Ectodermal cell (in vitro differentiated cells): ENCODE data around the gene TPST2.

Experiments used
- H3K27ac ChIP-seq: 2 replicates; pipeline ENCODE4 v1.7.0; 2013; ENCODE audit warnings: mild to moderate bottlenecking, low read depth, low read length; ENCODE audit not compliant: insufficient read depth, poor library complexity, severe bottlenecking
- H3K27me3 ChIP-seq: 2 replicates; pipeline ENCODE4 v1.7.0; 2013; ENCODE audit warnings: mild to moderate bottlenecking, low read length; ENCODE audit not compliant: insufficient read depth, control insufficient read depth, poor library complexity, severe bottlenecking
- H3K36me3 ChIP-seq: one replicate; pipeline ENCODE4 v1.7.0; 2013; ENCODE audit warnings: low read length; ENCODE audit not compliant: control insufficient read depth, insufficient read depth
- H3K4me1 ChIP-seq: one replicate; pipeline ENCODE4 v1.7.0; 2013; ENCODE audit warnings: low read length; ENCODE audit not compliant: control insufficient read depth, insufficient read depth
- H3K4me3 ChIP-seq: 2 replicates; pipeline ENCODE4 v1.7.0; 2013; ENCODE audit warnings: low read depth, low read length, control low read depth; ENCODE audit not compliant: insufficient read depth
- H3K9me3 ChIP-seq: 2 replicates; pipeline ENCODE4 v1.7.0; 2013; ENCODE audit warnings: mild to moderate bottlenecking, low read length, moderate library complexity; ENCODE audit not compliant: control insufficient read depth
- WGBS, 2 experiments: methylation state at CpG; one replicate each; pipeline ENCODE4 v1.1.7; 2013; ENCODE audit warnings: missing lambda C conversion rate in 2 of 2; 5-methylcytosine and 5-hydroxymethylcytosine counted together

The TPST2 gene

DNA sequence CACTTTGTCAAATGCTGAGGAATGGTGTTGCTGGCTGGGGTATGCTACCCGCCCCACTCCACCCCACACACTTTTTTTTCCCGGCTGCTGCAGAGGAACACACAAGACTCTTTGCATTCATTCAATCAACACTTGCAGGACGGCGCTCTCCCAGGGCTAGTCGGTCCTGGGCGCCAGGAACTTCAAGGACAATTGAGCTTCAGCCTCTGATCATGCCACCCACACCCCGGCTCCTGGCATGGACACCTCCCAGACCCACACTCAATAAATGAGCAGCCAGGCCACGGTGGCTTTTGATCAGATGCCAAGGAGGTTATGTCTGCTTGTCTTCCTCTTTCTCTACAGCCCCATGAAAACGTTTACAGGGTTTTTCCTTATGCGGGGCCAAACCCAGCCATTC, 19.8 kb downstream of the TPST2 start:
- Histone ChIP-seq H3K9me3 (no peaks in the 10 kb centered on the region), H3K4me1 (peaks cover 37% of the 10 kb centered on the region), H3K27me3 (no peaks in the 10 kb centered on the region), H3K27ac (no peak overlapping the region), H3K4me3 (no peak overlapping the region), H3K36me3 (no peaks in the 10 kb centered on the region)
- 82 to 86% methylated on average over 10 of the region's 10 CpGs for WGBS, 2 experiments

DNA sequence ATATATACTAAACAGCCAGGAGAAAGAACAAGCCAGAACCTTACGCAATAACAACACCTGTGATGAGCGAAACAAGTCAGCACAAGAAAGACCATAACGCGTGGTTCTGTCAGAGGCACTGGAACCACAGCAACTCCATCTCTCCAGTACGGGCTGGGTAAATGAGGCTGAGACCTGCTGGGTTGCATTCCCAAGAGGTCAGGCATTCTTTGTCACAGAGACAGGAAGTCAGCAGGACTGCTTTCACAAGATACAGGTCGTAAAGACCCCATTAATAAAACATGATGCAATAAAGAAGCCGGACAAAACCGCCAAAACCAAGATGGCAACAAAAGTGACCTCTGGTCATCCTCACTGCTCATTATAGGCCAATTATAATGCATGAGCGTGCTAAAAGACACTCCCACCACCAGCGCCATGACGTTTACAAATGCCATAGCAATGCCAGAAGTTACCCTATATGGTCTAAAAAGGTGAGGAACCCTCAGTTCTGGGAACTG, 21.7 kb downstream of the TPST2 start:
- Histone ChIP-seq H3K36me3 (no peaks in the 10 kb centered on the region), H3K9me3 (no peaks in the 10 kb centered on the region), H3K4me3 (no peak overlapping the region), H3K27me3 (no peaks in the 10 kb centered on the region), H3K4me1 (peaks cover 43% of the 10 kb centered on the region), H3K27ac (peak overlapping the region; percentile 88)
- 28 to 32% methylated on average over 11 of the region's 11 CpGs for WGBS, 2 experiments

DNA sequence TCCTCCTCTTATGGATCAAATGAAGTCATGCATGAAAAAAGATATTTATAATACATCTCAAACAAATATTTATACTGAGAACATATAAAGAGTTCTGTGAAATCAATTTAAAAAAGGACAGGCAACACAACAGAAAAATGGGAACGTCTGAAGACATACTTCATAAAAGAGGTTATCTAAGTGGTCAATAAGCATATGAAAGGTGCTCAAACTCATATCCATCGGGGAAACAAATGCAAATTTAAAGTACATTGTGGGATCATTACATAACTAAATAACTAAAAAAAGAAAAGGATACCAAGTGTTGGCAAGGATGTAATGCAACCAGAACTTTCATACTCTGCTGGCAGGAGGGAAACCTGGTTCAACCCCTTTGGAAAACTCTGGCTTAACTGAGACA, 22.3 kb downstream of the TPST2 start:
- no peak overlapping the region for H3K4me3 ChIP-seq
- H3K27ac ChIP-seq, result peak overlapping the region; percentile 88
- H3K4me1 ChIP-seq, result peaks cover 43% of the 10 kb centered on the region
- H3K27me3 ChIP-seq, result no peaks in the 10 kb centered on the region
- no peaks in the 10 kb centered on the region for H3K36me3 ChIP-seq
- H3K9me3 ChIP-seq, result no peaks in the 10 kb centered on the region
- WGBS, 2 experiments, result 67% methylated on average over 1 of the region's 2 CpGs; no CpG with 5 or more reads in 1 of the 2 experiments

DNA sequence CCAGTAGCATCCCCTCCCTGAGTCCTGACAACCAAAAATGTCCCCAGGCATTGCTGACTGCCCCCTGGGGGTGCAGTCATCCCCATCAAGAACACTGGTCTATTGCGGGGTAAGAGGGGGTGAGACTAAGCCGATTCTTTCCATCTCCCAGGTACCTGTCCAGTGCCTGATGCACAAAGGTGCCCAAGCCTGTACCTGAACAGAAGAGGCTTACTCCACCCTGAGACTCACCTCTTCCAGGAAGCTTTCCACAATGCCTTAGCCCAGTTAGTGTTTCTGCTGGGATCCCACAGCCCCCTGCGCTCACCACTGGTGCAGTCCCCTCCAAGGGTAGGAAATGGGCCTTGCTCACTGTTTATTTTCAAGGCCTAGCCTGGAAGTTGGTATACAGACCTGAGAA, 22.9 kb downstream of the TPST2 start:
- WGBS, 2 experiments, result 77 to 86% methylated on average over 3 of the region's 3 CpGs
- Histone ChIP-seq H3K36me3 (no peaks in the 10 kb centered on the region), H3K27ac (no peak overlapping the region), H3K4me1 (peaks cover 43% of the 10 kb centered on the region), H3K9me3 (no peaks in the 10 kb centered on the region), H3K4me3 (no peak overlapping the region), H3K27me3 (no peaks in the 10 kb centered on the region)

DNA sequence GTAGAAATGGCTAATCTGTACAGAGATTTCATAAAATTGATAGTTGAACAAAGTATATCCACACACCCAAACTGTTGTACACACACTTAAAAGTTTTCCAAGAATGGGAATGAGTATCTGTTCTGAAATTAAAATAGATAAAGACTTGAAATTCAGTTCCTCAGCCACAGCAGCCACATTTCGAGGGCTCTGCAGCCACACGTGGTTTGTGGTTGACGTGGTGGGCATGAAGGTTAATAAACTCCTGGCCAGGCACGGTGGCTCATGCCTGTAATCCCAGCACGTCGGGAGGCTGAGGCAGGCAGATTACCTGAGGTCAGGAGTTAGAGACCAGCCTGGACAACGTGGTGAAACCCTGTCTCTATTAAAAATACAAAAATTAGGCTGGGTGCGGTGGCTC, 24.0 kb downstream of the TPST2 start:
- no peaks in the 10 kb centered on the region for H3K36me3 ChIP-seq

DNA sequence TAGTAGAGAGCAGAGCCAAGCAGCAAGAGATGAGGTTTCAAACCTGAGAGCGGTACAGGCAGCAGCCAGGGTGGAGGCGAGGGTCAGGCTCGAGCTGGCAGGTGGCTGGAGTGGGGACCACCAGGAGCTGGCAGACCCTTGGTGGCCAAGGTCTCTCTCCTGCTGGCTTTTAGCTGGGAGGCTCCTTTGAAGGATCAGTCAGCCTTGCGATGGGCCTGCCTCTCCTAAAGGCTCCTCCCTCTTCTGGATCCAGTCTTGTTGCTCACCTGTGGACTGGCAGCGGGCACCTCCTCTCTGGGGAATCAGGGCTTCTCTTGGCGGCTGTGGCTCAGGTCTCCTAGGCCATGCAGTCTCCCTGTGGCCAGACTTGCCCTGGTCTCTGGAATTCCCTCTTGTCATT, 24.8 kb downstream of the TPST2 start:
- H3K9me3 ChIP-seq, result no peaks in the 10 kb centered on the region
- no peaks in the 10 kb centered on the region for H3K27me3 ChIP-seq
- WGBS, 2 experiments, result 86 to 87% methylated on average over 6 of the region's 6 CpGs
- peaks cover 31% of the 10 kb centered on the region for H3K4me1 ChIP-seq
- H3K27ac ChIP-seq, result no peak overlapping the region
- no peaks in the 10 kb centered on the region for H3K36me3 ChIP-seq
- H3K4me3 ChIP-seq, result no peak overlapping the region

More for the DNA sequence above, 24.0 kb downstream of the TPST2 start:
- H3K4me1 ChIP-seq, result peaks cover 37% of the 10 kb centered on the region
- no peak overlapping the region for H3K27ac ChIP-seq
- no peak overlapping the region for H3K4me3 ChIP-seq
- no peaks in the 10 kb centered on the region for H3K27me3 ChIP-seq
- 92 to 94% methylated on average over 8 of the region's 8 CpGs for WGBS, 2 experiments
- H3K9me3 ChIP-seq, result no peaks in the 10 kb centered on the region

DNA sequence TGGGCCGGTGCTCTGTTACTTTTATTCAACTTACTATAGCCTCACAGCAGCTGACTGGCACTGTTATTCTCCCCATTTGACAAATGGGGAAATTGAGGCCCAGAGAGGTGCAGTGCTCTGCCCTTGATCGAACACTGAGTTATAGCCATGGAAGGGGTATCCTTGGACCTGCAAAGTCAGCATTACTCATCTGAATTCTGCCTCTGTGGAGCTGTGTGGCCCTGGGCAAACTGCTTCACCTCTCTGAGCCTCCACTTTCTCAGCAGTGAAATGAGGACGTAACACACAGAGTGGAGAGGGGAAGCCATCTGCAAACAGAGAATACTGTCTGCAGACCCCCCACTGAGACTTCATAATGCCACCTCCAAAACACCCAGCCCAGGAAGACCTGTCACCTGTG, 25.3 kb downstream of the TPST2 start:
- no peak overlapping the region for H3K4me3 ChIP-seq
- H3K4me1 ChIP-seq, result peaks cover 28% of the 10 kb centered on the region
- H3K27me3 ChIP-seq, result no peaks in the 10 kb centered on the region
- H3K9me3 ChIP-seq, result no peaks in the 10 kb centered on the region
- 86 to 88% methylated on average over 3 of the region's 3 CpGs for WGBS, 2 experiments
- H3K36me3 ChIP-seq, result no peaks in the 10 kb centered on the region
- H3K27ac ChIP-seq, result no peak overlapping the region

DNA sequence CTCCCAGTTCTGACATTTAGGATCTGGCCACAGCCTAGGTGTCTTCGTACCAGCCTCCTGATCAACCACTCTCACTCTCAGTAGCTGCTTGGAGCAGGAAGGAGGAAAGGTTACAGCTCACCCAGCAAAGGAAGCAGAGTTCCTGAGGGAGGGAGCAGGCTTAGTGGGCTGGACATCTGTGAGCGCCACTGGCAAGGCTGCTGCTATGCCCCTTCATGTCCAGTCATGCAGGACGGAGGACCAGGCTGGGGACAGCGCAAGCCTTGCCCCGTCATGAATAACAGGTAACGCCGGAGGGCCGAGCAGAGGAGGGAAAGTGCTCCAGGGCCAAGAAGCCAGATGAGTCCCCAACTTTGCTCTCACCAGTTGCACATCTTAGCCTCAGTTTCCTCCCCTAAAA, 25.8 kb downstream of the TPST2 start:
- Histone ChIP-seq H3K9me3 (no peaks in the 10 kb centered on the region), H3K36me3 (no peaks in the 10 kb centered on the region), H3K4me1 (peaks cover 28% of the 10 kb centered on the region), H3K27me3 (no peaks in the 10 kb centered on the region), H3K27ac (no peak overlapping the region), H3K4me3 (no peak overlapping the region)
- 91% methylated on average over 8 of the region's 8 CpGs for WGBS, 2 experiments

DNA sequence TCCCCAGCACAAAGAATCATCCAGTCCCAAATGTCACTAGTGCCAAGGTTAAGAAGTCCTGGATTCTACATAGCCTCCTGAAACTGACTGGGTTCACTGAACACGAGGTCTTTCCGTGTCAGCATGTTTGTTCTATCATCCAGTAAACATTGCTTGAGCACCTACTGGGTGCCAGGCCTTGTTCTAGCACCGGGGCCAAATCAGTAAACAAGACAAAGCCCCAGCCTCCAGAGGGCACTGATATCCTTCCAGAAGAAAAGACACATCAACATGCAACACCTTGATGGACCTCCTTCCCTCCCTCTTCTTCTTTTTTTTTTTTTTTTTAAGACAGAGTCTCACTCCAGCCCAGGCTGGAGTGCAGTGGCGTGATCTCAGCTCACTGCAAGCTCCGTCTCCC, 26.9 kb downstream of the TPST2 start:
- no peaks in the 10 kb centered on the region for H3K27me3 ChIP-seq
- H3K27ac ChIP-seq, result no peak overlapping the region
- H3K4me1 ChIP-seq, result peaks cover 28% of the 10 kb centered on the region
- no peaks in the 10 kb centered on the region for H3K36me3 ChIP-seq
- 84 to 93% methylated on average over 3 to 5 of the region's 5 CpGs for whole genome bisulfite sequencing, 2 experiments
- no peaks in the 10 kb centered on the region for H3K9me3 ChIP-seq
- no peak overlapping the region for H3K4me3 ChIP-seq

DNA sequence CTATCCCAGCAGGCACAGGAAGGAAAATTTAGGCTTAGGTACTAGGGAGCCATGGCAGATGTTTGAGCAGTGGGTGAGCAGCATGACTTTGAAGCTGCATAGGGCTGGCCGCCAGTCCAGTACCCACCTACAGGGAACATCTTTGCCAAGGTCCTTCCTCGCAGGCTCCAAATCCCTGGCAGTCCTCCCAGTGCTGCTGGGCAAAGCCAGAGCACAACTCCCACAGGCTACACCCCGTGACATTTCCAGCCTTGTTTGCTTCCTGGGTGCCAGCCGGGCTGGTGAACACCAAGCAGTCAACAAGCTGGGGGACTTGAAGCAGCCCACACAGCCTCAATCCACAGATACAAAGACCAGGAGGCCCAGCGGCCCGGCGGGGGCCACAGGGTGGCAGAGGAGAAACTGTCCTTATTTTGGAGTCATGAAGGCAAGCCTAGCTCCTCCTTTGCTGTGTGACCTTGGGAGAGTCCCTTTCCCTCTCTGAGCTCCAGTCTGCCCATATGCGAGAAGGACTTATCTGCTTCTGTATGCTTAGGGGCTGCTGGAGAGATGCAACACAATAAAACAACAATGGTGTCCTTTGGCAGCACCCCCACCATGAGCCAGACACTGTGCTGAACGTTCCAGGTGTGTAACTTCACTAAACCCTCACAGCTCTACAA, 28.0 kb downstream of the TPST2 start:
- Histone ChIP-seq H3K36me3 (no peaks in the 10 kb centered on the region), H3K4me1 (peaks cover 18% of the 10 kb centered on the region), H3K27ac (no peak overlapping the region), H3K9me3 (no peaks in the 10 kb centered on the region), H3K4me3 (no peak overlapping the region), H3K27me3 (no peaks in the 10 kb centered on the region)
- 81 to 84% methylated on average over 9 of the region's 9 CpGs for WGBS, 2 experiments
